Liver (tissue), 3 donors: Measurements from ENCODE around the gene TENM3.

Experiments
- FOXA1 ChIP-seq: IDR thresholded peaks from 2 replicates; pipeline ENCODE4 v1.6.1; 2016; ENCODE audit warnings: antibody characterized with exemption
- GABPA ChIP-seq, 2 donors: IDR thresholded peaks in 1 of 2; conservative IDR thresholded peaks in 1 of 2; 2 replicates each; pipeline ENCODE4 v1.6.1; 2016; ENCODE audit warnings: antibody characterized with exemption in 2 of 2, mild to moderate bottlenecking in 1 of 2, moderate library complexity in 1 of 2
- HNF4G ChIP-seq: IDR thresholded peaks from 2 replicates; pipeline ENCODE4 v1.6.1; 2016; ENCODE audit warnings: antibody characterized with exemption
- RAD21 ChIP-seq, 2 donors: IDR thresholded peaks; 2 replicates each; pipeline ENCODE4 v1.6.1; 2016; ENCODE audit warnings: antibody characterized with exemption in 2 of 2, mild to moderate bottlenecking in 2 of 2
- RXRA ChIP-seq, 2 donors: IDR thresholded peaks; 2 replicates each; pipeline ENCODE4 v1.6.1; 2017 to 2018; ENCODE audit warnings: antibody characterized with exemption in 2 of 2, mild to moderate bottlenecking in 1 of 2
- SP1 ChIP-seq: IDR thresholded peaks from 2 replicates; pipeline ENCODE4 v1.6.1; 2018; ENCODE audit warnings: antibody characterized with exemption, mild to moderate bottlenecking
- YY1 ChIP-seq: IDR thresholded peaks from 2 replicates; pipeline ENCODE4 v1.6.1; 2016; ENCODE audit warnings: antibody characterized with exemption, mild to moderate bottlenecking
- TF ChIP-seq, protein P1 (sequence below): IDR thresholded peaks from 2 replicates; pipeline ENCODE4 v1.6.1; 2016; ENCODE audit warnings: antibody characterized with exemption
- TF ChIP-seq, protein P2 (sequence below): fragments of 150-350 bp; IDR thresholded peaks from 2 replicates; pipeline ENCODE4 v1.5.1; 2017; ENCODE audit warnings: improper control_type of control experiment, low read depth, low read length; ENCODE audit not compliant: missing input control
- TF ChIP-seq, protein P3 (sequence below): IDR thresholded peaks from 2 replicates; pipeline ENCODE4 v1.6.1; 2016; ENCODE audit warnings: antibody characterized with exemption
- TF ChIP-seq, protein P4 (sequence below): IDR thresholded peaks from 2 replicates; pipeline ENCODE4 v1.6.1; 2016; ENCODE audit warnings: antibody characterized with exemption, mild to moderate bottlenecking
- donor health status: healthy.
- donor health status: healthy.

DNA sequence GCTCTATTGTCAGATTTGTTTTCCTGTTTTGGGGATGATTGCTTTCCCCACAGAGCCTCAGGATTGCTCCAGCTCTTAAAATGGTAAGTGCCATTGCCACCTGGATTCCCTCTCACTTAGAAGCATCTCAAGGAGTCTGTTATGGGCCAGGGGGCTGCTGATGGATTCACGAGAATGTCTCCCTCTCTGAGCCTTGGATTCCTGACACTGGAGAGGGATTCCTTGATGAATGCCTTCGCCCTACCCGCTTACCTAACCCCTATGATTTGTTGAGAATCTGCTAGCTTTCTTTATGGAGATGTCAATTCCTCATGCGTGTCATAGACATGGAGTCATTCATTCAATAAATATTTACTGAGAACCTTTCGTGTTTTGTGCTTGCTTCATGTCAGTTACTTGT is 36.9 kb upstream of the TENM3 start:
- TF ChIP-seq, protein P1, sequence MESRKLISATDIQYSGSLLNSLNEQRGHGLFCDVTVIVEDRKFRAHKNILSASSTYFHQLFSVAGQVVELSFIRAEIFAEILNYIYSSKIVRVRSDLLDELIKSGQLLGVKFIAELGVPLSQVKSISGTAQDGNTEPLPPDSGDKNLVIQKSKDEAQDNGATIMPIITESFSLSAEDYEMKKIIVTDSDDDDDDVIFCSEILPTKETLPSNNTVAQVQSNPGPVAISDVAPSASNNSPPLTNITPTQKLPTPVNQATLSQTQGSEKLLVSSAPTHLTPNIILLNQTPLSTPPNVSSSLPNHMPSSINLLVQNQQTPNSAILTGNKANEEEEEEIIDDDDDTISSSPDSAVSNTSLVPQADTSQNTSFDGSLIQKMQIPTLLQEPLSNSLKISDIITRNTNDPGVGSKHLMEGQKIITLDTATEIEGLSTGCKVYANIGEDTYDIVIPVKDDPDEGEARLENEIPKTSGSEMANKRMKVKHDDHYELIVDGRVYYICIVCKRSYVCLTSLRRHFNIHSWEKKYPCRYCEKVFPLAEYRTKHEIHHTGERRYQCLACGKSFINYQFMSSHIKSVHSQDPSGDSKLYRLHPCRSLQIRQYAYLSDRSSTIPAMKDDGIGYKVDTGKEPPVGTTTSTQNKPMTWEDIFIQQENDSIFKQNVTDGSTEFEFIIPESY = no peak
- TF ChIP-seq, protein P2, sequence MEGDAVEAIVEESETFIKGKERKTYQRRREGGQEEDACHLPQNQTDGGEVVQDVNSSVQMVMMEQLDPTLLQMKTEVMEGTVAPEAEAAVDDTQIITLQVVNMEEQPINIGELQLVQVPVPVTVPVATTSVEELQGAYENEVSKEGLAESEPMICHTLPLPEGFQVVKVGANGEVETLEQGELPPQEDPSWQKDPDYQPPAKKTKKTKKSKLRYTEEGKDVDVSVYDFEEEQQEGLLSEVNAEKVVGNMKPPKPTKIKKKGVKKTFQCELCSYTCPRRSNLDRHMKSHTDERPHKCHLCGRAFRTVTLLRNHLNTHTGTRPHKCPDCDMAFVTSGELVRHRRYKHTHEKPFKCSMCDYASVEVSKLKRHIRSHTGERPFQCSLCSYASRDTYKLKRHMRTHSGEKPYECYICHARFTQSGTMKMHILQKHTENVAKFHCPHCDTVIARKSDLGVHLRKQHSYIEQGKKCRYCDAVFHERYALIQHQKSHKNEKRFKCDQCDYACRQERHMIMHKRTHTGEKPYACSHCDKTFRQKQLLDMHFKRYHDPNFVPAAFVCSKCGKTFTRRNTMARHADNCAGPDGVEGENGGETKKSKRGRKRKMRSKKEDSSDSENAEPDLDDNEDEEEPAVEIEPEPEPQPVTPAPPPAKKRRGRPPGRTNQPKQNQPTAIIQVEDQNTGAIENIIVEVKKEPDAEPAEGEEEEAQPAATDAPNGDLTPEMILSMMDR = no peak
- TF ChIP-seq SP1 (no peak), FOXA1 (no peak), HNF4G (no peak), RXRA (IDR thresholded peaks at IDR 0.05) (no peak), RAD21 (IDR thresholded peaks at IDR 0.05) (no peak), YY1 (no peak), GABPA (IDR thresholded peaks at IDR 0.05 in 1 of 2, conservative IDR thresholded peaks at IDR 0.05 in 1 of 2) (no peak)
- TF ChIP-seq, protein P3, sequence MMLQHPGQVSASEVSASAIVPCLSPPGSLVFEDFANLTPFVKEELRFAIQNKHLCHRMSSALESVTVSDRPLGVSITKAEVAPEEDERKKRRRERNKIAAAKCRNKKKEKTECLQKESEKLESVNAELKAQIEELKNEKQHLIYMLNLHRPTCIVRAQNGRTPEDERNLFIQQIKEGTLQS = no peak
- TF ChIP-seq, protein P4, sequence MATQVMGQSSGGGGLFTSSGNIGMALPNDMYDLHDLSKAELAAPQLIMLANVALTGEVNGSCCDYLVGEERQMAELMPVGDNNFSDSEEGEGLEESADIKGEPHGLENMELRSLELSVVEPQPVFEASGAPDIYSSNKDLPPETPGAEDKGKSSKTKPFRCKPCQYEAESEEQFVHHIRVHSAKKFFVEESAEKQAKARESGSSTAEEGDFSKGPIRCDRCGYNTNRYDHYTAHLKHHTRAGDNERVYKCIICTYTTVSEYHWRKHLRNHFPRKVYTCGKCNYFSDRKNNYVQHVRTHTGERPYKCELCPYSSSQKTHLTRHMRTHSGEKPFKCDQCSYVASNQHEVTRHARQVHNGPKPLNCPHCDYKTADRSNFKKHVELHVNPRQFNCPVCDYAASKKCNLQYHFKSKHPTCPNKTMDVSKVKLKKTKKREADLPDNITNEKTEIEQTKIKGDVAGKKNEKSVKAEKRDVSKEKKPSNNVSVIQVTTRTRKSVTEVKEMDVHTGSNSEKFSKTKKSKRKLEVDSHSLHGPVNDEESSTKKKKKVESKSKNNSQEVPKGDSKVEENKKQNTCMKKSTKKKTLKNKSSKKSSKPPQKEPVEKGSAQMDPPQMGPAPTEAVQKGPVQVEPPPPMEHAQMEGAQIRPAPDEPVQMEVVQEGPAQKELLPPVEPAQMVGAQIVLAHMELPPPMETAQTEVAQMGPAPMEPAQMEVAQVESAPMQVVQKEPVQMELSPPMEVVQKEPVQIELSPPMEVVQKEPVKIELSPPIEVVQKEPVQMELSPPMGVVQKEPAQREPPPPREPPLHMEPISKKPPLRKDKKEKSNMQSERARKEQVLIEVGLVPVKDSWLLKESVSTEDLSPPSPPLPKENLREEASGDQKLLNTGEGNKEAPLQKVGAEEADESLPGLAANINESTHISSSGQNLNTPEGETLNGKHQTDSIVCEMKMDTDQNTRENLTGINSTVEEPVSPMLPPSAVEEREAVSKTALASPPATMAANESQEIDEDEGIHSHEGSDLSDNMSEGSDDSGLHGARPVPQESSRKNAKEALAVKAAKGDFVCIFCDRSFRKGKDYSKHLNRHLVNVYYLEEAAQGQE = no peak
